ENCODE results near the gene NFATC3.

Gene NFATC3

GRCh38 chr16:68233085-68233834 lies 148.1 kb downstream of the NFATC3 start:
- no peak for DNase-seq

GRCh38 chr16:68233835-68234187 lies 148.6 kb downstream of the NFATC3 start:
- no peak for DNase-seq

- no peak for DNase-seq
Measured at GRCh38 chr16:68234188-68235107, 149.3 kb downstream of the NFATC3 start.

DNA sequence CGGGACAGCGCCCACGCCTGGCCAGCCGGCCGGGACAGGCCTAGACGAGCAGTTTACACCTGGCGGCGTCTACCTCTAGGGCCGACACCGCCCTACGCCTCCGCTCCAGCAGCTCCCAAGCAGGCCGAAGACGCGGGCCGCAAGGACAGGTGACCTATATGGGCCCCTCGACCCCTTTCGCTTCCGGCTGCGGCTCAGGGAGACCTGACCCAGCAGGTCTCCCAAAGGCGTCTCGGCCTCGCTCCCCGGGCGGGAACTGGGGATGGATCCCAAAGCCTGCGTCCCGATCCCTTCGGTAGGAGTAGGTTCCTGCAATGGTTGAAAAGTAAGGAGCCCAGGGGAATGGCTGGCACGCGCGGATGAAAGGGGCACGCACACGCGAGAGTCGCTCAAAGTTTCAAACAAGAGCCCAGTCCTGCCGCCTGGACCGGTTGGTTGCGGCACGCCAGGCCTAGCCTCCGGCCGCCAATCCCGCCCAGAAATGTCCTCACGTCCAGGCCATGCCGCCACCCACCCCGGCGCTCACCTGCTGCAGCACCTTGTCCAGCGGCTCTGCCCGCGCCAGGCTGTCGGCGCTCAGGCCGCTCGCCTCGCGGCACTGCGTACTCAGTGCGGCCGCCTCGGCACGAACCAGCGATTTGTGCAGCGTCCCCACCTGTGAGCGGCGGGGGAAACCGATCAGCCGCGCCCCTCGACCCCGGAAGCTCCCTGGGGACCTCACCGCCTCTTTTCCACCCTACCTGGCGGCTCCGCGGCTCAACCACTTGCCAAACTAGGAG lies 150.1 kb downstream of the NFATC3 start:
- DNase-seq, result no peak

GRCh38 chr16:68235887-68236136 lies 150.6 kb downstream of the NFATC3 start, which contains the start of gene ESRP2:
Gene ESRP2 (minus strand): TSS chr16:68236127. CDS start chr16:68236045, 82 bp downstream.
- DNase-seq, result no peak

DNA sequence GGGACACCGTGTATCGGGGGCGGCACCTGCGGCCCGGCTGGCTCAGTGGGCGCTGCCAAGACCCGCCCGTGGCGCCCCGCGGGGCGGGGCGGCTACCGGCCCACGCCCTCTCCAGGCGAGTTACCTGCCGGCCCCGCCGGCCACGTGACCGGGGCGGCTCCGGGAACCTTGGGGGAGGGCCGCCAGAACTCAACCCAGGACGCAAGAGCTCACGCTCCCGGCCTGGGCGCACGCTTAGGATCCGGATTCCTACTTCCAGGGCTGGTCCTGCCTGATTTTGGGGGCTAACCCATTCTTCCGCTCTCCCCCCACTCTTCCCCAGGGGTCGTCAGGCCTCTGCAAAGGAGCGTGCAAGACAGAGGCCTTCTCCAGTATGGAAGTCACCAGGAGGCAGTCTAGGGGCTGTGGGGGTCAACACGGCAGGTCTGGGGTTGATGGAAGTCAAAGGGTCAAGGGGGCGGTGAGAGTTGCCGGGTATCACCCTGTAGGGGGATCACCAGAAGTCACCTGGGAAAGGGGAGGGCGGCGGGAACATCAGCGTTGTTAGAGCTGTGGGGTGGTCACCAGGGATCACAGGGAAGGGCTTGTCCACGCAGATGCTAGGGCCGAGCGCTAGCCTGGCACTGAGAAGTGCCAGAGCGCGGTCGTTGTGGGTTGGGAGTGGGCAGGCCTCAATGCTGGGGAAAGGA lies 151.1 kb downstream of the NFATC3 start:
- DNase-seq, result no peak

GRCh38 chr16:68236826-68237242 lies 151.7 kb downstream of the NFATC3 start:
- no peak for DNase-seq

DNA sequence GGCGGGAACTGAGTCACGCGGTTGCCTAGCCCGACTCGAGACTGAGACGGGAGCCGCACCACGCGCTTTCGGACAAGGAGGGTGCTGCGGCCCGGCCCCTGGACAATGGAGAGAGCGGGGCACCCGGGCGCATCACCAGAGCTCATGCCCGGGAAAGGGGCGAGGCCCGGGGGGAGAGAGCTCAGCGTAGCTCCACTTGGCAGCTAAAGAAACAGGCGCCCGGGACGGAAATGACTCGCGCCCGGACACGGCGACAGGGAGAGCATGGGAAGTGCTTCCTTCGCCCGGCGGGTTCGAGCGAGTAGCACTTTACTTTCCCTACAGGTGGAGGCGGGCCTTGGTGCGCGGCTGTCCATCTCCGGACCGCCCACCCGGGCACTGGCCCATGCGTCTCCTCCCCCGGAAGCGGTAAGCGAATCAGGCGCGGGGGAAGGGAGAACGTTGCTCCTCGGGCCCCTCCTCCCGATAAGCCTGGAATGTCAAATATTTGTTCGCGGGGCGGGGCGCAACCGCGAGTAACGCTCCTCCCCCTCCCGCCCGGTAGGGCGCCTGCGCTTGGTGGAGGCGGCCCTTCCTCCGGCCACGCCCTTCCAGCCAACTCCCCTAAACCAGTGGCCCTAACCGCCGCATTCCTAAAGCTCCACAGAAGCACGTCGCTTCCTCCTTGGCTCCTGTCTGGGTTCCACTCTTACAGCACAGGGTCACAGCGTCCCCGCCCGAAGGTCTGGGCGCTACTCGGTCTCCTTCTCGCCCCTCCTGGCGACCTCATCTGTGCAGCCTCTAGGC lies 152.3 kb downstream of the NFATC3 start:
- peak; percentile 97 for DNase-seq

GRCh38 chr16:68238029-68238345 lies 152.8 kb downstream of the NFATC3 start:
- DNase-seq, result no peak

DNA sequence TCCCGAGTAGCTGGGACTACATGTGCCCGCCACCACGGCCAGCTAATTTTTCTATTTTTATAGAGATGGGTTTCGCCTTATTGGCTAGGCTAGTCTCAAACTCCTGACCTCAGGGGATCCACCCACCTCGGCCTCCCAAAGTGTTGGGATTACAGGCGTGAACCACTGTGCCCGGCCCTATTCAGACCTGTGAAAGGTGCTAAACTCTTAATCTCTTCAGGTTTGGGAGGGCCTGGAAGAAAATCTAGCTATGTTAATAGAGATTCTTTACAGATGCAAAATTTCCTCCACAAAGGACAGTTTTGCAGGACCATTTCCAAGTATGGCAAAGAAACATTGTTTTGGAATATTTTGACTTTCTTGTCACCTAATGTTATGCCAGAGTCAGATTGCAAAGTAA lies 156.9 kb downstream of the NFATC3 start:
- DNase-seq, result no peak

DNA sequence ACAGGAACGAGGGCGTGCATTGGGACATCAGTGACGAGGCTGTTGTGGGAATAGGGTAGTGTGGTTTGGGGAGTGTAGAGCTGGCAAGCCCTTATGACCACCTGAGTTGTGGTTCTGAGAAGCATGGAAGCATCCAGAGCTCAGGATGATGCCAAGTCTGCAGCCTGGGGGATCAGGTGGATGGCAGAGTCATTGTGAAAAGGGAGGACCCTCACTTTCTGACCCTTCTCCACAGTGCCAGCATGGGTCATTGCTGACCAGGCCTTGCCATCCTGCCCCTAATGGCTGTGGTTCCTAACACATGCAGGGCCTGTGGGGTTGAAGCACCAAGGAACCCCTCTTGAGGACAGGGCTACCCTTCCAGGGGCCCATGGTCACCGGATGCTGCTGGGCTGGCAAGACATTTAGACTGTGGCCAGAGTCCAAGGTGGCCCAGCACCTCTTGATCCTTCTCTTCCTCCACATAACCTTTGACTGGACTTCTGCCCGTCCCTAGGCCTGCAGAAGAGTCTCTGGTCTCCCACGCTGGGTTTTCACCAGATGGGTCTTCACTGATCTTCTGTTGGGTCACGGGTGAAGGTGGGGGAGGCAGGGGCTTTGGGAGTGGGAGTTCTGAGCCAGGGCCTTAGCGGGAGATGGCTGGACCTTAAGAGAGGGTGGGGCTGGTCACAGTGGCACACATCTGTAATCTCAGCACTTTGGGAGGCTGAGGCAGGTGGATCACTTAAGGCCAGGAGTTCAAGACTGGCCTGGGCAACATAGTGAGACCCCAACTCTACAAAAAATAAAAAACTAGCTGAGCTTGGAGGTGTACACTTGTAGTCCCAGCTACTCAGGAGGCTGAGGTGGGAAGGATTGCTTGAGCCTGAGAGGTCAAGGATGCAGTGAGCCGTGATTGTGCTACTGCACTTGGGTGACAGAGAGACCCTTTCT lies 158.0 kb downstream of the NFATC3 start:
- no peak for DNase-seq

GRCh38 chr16:68244481-68244902 lies 159.3 kb downstream of the NFATC3 start:
- DNase-seq, result no peak

DNA sequence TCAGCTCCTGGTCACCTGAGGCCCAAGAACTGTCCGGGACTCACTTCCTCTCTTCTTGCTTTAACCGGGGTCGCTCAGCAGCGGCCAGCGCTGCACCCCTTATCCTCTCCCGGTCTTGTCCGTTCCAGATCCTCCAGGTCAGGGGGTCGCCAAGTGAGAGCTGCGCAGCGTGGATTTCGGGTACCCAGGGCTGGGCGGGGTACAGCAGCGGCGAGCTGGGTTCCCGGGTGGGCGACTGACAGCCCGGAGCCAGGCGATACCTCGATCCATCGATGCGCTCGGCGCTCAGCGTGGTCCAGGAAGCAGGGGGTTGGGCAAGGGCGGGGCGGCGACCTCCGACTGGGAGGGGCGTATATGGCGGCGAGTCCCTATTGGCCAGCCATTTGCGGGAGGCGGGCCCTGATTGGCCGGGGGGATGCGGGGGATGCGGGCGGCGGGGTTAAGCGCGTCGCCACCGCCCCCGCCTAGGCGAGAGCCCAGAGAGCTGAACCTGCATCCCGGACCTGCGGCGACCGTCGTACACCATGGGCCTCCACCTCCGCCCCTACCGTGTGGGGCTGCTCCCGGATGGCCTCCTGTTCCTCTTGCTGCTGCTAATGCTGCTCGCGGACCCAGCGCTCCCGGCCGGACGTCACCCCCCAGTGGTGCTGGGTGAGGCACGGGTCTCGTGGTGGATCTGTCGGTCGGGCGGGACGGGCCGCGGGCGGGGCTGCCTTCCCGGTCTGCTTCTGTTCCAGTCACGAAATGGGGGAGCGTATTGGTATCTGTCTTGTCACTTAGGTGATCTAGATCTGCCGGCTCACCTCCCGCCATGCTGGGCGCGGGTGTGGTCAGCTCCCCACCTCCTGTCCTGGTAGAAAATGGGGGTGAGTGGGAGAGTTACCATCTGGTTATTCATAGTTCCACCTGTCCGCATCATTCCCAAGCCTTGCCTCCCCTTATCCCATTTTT lies 160.0 kb downstream of the NFATC3 start, which contains the start of gene PLA2G15:
Gene PLA2G15, plus strand, starts transcription at position 471 of the 951 bp plus-strand sequence. Its CDS starts 54 bp downstream, at position 525.
- peak; percentile 95 for DNase-seq

- DNase-seq, result no peak
Measured at GRCh38 chr16:68246121-68246520, 161.0 kb downstream of the NFATC3 start.

DNA sequence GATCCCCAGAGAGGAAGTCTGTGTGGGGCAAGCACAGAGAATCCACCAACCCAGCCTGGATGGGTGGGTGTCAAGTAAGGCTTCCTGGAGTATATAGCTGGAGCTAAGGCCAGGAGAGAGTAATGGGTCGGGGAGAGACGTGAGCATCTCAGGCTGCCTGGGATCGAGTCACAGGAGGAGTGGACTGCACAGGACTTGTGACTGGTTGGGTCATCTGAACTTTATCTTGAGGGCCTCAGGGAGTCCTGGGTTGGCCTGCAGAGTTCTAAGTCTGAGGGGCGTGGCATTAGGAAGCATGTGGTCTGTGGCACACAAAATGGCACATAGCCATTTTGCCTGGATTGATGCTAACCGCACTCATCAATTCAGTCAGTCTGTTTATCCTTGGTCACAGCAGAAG lies 161.5 kb downstream of the NFATC3 start:
- no peak for DNase-seq

GRCh38 chr16:68247400-68247799 lies 162.2 kb downstream of the NFATC3 start:
- no peak for DNase-seq

DNA sequence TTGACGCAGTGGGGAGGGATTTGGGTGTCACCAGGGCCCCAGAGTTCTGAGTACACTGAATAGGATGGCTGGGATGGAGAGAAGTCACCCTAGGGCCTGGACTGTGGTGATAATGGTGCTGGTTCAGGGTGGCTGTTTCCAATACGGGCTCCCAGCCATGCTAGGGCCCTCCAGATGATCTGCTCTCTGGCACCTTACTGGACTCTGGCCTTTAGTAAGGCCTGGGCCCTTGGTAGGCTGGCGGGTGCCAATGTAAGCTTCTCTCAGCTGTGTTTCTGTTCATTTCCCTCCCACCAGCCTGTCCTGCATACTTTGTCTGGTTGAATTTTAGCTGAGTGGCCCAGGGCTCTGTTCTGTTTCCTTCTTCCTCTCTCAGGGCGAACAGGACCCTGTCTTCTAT lies 162.8 kb downstream of the NFATC3 start:
- DNase-seq, result no peak

DNA sequence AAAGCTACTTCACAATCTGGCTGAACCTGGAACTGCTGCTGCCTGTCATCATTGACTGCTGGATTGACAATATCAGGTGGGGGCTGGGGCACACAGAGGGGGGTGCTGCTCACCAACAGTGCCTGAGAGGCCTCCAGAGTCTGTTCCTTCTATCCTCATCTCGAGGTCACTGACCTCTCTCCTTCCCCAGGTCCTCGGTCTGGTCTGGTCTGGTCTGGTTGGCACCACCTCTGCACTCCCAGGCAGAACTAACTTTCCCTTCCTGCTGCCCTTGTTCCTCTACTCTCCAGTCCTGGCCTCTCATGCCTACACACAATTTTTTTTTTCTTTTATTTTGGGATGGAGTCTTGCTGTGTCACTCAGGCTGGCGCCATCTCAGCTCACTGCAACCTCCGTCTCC lies 164.2 kb downstream of the NFATC3 start:
- DNase-seq, result no peak

GRCh38 chr16:68250951-68251350 lies 165.8 kb downstream of the NFATC3 start:
- no peak for DNase-seq
